Activated naive CD8-positive, alpha-beta T cell treated with anti-CD3 and anti-CD28 coated beads, Interleukin-2, amount 50 U/mL, for 16 hours (primary cell): ENCODE measurements around the gene OSTF1.

Source experiments
- DNase-seq: peaks from one replicate; pipeline ENCODE4 v3.0.0-alpha.2; 2020; ENCODE audit warnings: low read depth, low spot score

OSTF1 gene

DNA sequence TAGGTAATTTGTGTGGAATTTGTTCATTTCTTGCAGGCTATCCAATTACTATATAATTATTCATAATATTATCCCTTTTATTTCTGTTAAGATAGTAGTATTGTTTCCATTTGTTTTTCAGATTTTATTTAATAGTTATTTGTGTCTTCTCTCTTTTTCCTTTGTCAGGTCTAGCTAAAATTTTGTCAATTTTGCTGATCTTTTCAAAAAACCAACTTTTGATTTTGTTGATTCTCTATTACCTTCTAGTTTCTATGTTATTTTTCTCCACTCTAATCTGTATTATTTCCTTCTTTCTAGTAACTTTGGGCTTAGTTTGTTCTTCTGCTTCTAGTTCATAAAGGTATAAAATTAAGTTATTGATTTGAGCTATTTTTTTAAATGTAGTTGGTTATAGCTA is 76.3 kb downstream of the OSTF1 start:
- no peak for DNase-seq

- DNase-seq, result no peak
Observed at GRCh38 chr9:75167281-75167680, 79.0 kb downstream of the OSTF1 start.

DNA sequence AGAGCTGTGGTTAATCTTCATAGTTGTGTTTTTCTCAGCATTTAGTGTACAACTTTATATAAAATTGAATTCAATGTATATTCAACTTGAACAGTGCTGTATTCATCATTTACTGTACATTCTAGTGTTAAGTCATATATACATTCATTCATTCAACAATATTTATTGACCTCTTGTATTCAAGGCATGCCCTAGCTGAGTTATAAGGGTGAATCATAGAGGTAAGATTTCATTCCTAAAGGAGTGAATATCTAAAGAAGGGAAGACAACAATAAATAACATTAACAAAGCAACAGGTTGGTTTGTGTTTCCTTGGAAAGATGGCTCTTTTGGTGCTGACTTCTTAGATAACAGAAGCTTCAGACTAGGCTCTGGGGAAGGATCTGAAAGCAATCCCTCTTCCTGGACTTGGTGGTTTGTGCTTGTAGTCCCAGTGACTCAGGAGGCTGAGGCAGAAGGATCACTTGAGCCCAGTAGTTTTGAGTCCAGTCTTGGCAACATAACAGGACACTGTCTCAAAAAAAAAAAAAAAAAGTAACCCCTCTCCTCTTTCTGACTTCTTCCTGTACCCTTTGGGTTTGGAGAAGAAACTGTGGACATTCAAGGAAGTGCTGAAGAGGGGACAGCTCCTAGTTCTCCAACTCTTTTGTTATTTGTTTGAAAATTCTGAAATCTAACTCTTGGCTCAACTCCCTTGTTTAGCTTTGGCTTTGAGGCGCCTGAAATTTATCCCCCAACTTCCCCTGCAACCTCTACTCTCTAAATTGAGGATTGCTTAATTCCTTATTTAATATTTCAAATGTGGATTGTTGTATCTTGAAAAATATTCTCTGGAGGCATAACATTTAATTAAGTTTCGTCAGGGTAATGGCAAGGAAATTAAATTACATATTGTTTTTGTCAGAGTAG is 80.2 kb downstream of the OSTF1 start:
- DNase-seq, result no peak

DNA sequence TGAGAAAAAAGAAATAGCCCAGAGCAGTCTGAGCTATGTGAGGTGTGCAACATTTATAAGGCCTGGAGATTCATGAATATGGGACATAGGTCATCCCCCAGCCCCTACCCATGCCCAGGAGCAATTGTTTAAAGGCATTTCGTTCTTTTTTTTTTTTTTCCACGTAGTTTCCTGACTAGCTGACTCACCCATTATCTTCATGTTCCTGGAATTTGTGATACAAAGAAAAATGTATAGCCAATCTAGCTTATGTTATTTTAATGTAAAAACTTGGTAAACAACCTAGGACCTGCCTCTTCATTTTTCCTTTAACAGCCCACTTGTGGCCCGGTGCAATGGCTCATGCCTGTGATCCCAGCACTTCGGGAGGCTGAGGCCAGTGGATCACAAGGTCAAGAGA is 81.3 kb downstream of the OSTF1 start:
- DNase-seq, result no peak

DNA sequence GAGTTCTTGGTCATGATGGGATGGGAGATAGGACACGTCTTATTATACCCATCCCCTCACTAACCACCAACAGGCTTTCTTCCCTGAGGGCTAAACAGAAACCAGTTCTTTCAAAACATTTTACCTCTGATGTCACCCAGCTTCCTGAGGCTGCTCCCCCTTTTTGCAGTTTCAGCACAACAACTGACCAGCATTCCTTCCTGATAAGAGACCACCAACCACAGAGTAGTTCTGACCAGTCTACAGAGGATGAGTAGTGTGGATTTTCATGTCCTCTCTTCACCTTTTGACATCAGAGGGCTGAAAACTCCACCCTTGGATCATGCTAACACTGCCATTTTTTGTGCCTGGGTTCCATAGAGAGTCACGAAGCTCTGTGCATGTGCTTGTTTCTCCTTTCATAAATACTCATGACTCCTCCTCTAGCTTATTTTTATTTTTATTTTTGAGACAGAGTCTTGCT is 82.6 kb downstream of the OSTF1 start:
- no peak for DNase-seq

DNA sequence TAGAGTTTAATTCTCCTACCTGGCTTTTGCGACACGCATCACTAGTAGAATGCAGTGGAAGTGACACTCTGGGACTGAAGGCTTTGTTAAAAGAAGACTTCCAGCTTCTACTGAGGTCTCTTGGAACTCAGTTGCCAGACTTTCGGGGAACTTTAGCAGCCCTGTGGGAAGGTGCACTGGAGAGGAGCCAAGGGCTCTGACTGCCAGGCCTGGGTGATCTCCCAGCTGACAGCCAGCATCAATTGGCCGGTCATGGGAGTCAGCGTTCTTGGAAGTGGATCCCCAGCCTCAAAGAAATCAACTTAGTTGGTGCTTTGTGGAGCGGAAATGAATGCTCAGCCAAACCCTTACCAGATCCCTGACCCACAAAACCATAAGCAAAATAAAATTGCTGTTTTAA is 87.1 kb downstream of the OSTF1 start:
- DNase-seq, result no peak

GRCh38 chr9:75176037-75176436 is 87.7 kb downstream of the OSTF1 start:
- no peak for DNase-seq

GRCh38 chr9:75181750-75182149 is 93.4 kb downstream of the OSTF1 start:
- no peak for DNase-seq

GRCh38 chr9:75183306-75183705 is 95.0 kb downstream of the OSTF1 start:
- no peak for DNase-seq

- no peak for DNase-seq
Observed at GRCh38 chr9:75184471-75184870, 96.2 kb downstream of the OSTF1 start.

DNA sequence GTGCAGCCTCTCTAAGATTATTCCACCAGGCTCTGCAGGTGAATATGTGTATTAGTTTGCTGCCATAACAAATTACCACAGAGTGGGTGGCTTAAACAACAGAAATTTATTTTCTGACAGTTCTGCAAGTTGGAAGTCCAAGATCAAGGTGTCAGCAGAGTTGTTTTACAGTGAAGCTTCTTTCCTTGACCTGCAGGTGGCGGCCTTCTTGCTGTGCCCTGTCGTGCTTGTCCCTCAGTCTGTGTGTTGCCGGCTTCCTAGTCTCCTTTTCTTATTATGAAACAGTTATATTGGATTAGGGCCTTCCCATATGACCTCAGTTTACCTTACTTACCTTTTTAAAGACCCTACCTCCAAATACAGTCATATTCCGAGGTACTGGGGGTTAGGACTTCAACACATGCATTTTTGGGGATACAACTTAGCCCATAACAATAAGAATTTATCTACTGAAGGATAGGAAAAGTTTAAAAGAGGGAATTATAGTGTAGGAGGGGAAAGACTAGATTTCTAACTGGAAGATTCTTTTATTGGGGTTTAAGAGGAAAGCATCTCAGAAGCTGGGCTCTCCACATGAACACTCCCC is 97.4 kb downstream of the OSTF1 start:
- no peak for DNase-seq

GRCh38 chr9:75186767-75187380 is 98.6 kb downstream of the OSTF1 start:
- DNase-seq, result no peak

GRCh38 chr9:75188756-75189155 is 100.4 kb downstream of the OSTF1 start:
- DNase-seq, result no peak

- no peak for DNase-seq
Observed at GRCh38 chr9:75190762-75191161, 102.4 kb downstream of the OSTF1 start.
